Lung (tissue), 12 donors: ENCODE data around the gene MRPS10. TPM values are rescaled to one million over a fixed set of nuclear protein-coding genes. Genes with fewer than 3 reads are reported as not detected.
A peak's percentile ranks its signal among the peaks of the same experiment; 100 is the strongest.
"Not testable (repeated sequence)": the region's sequence is repeated elsewhere in the genome, so short reads cannot be mapped to it uniquely, and the experiment has no call there.

Experiments
- ATAC-seq: fragments of 200-7000 bp; cut with Tn5 transposase; one replicate; pipeline ENCODE4 v1.9.1; 2020; ENCODE audit warnings: moderate number of reproducible peaks; ENCODE audit not compliant: insufficient read depth, low FRiP score
- DNase-seq, 3 donors: peaks; one replicate each; pipeline ENCODE4 v3.0.0-alpha.2; 2013 to 2017
- H3K27ac ChIP-seq, 2 donors: one replicate each; pipeline ENCODE4 v1.5.1; 2013; ENCODE audit warnings: mild to moderate bottlenecking in 2 of 2, moderate library complexity in 2 of 2, control low read depth in 1 of 2, inconsistent platforms in 1 of 2, low read depth in 1 of 2, low read length in 1 of 2
- H3K27me3 ChIP-seq, 3 donors: one replicate each; pipeline ENCODE4 v1.5.1; 2013; ENCODE audit warnings: low read length in 2 of 3; ENCODE audit not compliant: control insufficient read depth in 3 of 3, insufficient read depth in 3 of 3
- H3K36me3 ChIP-seq, 4 donors: one replicate each; pipeline ENCODE4 v1.5.1; 2013; ENCODE audit warnings: low read length in 4 of 4, mild to moderate bottlenecking in 1 of 4, moderate library complexity in 1 of 4; ENCODE audit not compliant: control insufficient read depth in 4 of 4, insufficient read depth in 4 of 4
- H3K4me1 ChIP-seq, 5 donors: one replicate each; pipeline ENCODE4 v1.5.1; 2013; ENCODE audit warnings: low read length in 5 of 5, mild to moderate bottlenecking in 2 of 5, moderate library complexity in 1 of 5; ENCODE audit not compliant: control insufficient read depth in 5 of 5, insufficient read depth in 5 of 5
- H3K4me3 ChIP-seq: one replicate; pipeline ENCODE4 v1.5.1; 2013; ENCODE audit warnings: mild to moderate bottlenecking, control low read depth, moderate library complexity
- H3K9ac ChIP-seq, 2 donors: one replicate each; pipeline ENCODE4 v1.5.1; 2013; ENCODE audit warnings: low read length in 2 of 2, control low read depth in 1 of 2; ENCODE audit not compliant: insufficient read depth in 1 of 2
- H3K9me3 ChIP-seq, 4 donors: one replicate each; pipeline ENCODE4 v1.5.1; 2013; ENCODE audit warnings: low read length in 3 of 4, mild to moderate bottlenecking in 1 of 4, moderate library complexity in 1 of 4; ENCODE audit not compliant: control insufficient read depth in 4 of 4, insufficient read depth in 3 of 4
- CTCF ChIP-seq: IDR thresholded peaks from 2 replicates; pipeline ENCODE4 v1.5.1; 2012; ENCODE audit warnings: mild to moderate bottlenecking; ENCODE audit errors: control extremely low read depth, extremely low read depth
- WGBS, 2 donors: extraction: QIAGEN DNeasy Blood & Tissue Kit; methylation state at CpG; one replicate each; pipeline ENCODE4 v1.1.7; 2013; 5-methylcytosine and 5-hydroxymethylcytosine counted together
- polyA plus RNA-seq, 2 donors: library from polyadenylated mRNA; stranded (reverse); fragments of 200-250 nt; gene quantifications; one replicate each; pipeline ENCODE4 v1.2.1, GENCODE V29; 2013
- total RNA-seq, 2 donors: library from RNA; depleted of rRNA in 1 of 2; stranded (reverse); fragments of >200 nt in 1 of 2; gene quantifications; one replicate each; pipeline ENCODE4 v1.2.1, GENCODE V29; 2014 to 2021
- donor health status: control.
- donor health status: control.
- donor health status: Bipolar disorder and iron deficiency.
- donor health status: healthy.
- donor health status: DM: yes; HTN: yes; CAD: no.

MRPS10 gene
- total and polyA plus RNA-seq, 4 donors = 19.7 to 26.5 (median 22.5) TPM

GRCh38 chr6:42211726-42212125 is 5.9 kb downstream of the MRPS10 start:
- peaks cover 0 to 7% (median 0%) of the 10 kb centered on the region in 5 donors for H3K4me1 ChIP-seq
- no peak for TF ChIP-seq CTCF
- H3K27me3 ChIP-seq = no peaks in the 10 kb centered on the region
- H3K9ac ChIP-seq = no peak overlapping the region
- H3K9me3 ChIP-seq = no peaks in the 10 kb centered on the region
- H3K36me3 ChIP-seq = peaks cover 19 to 32% (median 24%) of the 10 kb centered on the region in 4 donors
- ATAC-seq (no peak), DNase-seq (no peak)
- H3K4me3 ChIP-seq = no peak overlapping the region
- WGBS, 2 donors = 94 to 95% methylated on average over 6 of the region's 6 CpGs
- H3K27ac ChIP-seq = no peak overlapping the region

DNA sequence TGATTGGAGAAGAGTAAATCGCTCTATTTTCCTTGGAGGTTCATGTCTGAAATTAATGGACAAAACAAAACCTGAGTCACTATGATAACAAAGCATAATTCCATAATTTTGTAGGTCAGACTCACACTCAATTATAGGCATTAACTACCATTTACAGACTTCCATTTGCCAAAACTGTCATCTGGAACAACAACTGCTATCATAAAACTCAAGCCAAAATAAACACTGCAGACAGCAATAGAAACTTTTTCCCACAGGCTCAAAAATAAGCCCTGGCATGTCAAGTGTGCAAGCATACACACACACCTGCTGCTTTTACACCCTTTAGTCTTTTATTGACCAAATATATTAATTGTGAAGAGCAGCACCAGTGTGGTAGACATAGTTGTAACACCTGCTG is 7.1 kb downstream of the MRPS10 start:
- DNase-seq = no peak
- ATAC-seq = no peak
- no CpG with 5 or more reads among the region's 1 CpG for WGBS, 2 donors

DNA sequence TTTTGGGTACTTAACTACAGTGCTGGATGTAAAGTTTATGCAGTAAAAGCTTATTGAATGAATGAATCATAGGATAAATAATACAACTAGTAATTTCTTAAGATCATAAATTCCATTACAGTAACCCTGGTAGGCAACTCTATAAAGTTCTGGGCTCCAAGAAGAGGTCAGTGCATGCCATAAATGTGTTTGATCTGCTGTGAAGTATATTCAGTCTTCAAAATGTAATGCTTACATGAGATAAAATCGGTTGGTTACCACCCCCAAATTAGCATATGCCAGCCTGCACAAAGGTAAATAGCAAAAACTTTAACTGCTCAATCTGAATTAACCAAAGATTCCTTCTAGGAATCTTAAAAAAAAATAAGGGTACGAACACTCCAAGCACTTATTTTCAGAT is 10.1 kb downstream of the MRPS10 start:
- not testable (repeated sequence) for H3K27ac ChIP-seq, DNase-seq, H3K9ac ChIP-seq, ATAC-seq, H3K4me1 ChIP-seq, H3K9me3 ChIP-seq, H3K4me3 ChIP-seq, H3K27me3 ChIP-seq
- WGBS, 2 donors = 91 to 93% methylated on average over 2 of the region's 2 CpGs
- H3K36me3 ChIP-seq = peaks cover 15 to 41% (median 21%) of the 10 kb centered on the region in 4 donors

More for the DNA sequence above, 7.1 kb downstream of the MRPS10 start:
- Histone ChIP-seq H3K27ac (peak overlapping the region in 1 of 2 donors; percentile 21), H3K36me3 (peaks cover 19 to 38% (median 24%) of the 10 kb centered on the region in 4 donors), H3K4me3 (no peak overlapping the region), H3K4me1 (no peaks in the 10 kb centered on the region), H3K9ac (no peak overlapping the region), H3K9me3 (no peaks in the 10 kb centered on the region), H3K27me3 (no peaks in the 10 kb centered on the region)
- TF ChIP-seq CTCF = no peak

DNA sequence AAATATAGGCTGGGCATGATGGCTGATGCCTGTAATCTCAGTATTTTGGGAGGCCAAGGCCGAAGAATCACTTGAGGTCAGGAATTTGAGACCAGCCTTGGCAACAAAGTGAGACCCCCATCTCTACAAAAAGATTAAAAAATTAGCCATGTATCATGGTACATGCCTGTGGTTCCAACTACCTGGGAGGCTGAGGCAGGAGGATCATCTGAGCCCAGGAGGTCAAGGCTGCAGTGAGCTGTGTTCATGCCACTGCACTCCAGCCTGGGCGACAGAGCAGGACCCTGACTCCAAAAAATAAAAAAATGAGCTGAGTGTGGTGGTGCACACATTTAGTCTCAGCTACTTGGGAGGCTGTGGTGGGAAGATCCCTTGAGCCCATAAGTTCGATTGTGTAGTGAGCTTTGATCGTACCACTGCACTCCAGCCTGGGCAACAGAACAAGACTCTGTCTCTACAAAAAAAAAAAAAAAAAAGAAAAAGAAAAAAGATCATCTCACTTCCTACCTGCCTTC is 12.8 kb downstream of the MRPS10 start:
- H3K9ac ChIP-seq = no peak overlapping the region
- ATAC-seq (no peak), DNase-seq (no peak)
- H3K36me3 ChIP-seq = peaks cover 10 to 29% (median 15%) of the 10 kb centered on the region in 4 donors
- TF ChIP-seq CTCF = no peak
- no peak overlapping the region for H3K27ac ChIP-seq
- H3K27me3 ChIP-seq = no peaks in the 10 kb centered on the region
- no peaks in the 10 kb centered on the region for H3K4me1 ChIP-seq
- no peak overlapping the region for H3K4me3 ChIP-seq
- no peaks in the 10 kb centered on the region for H3K9me3 ChIP-seq
- 96 to 97% methylated on average over 4 of the region's 4 CpGs for WGBS, 2 donors
